Stomach (tissue), 9 donors: ENCODE data around the gene PLXND1. TPM values are rescaled to one million over a fixed set of nuclear protein-coding genes. Genes with fewer than 3 reads are reported as not detected.

Experiments
- DNase-seq, 2 donors: peaks; one replicate each; pipeline versions ENCODE4 v3.0.0 to v3.0.0-alpha.2; 2013 to 2019
- H3K27ac ChIP-seq, 5 donors: fragments of 200-600 bp in 4 of 5; sonication (generic) in 4 of 5; one replicate each; pipeline ENCODE4 v1.5.1; 2013 to 2019; ENCODE audit warnings: mild to moderate bottlenecking in 1 of 5, moderate library complexity in 1 of 5
- H3K27me3 ChIP-seq, 3 donors: fragments of 200-600 bp; sonication (generic); one replicate each; pipeline ENCODE4 v1.5.1; 2017 to 2019; ENCODE audit warnings: mixed run types in 1 of 3
- H3K36me3 ChIP-seq, 4 donors: fragments of 200-600 bp; sonication (generic); 1 replicate in 3 of 4; 2 replicates in 1 of 4; pipeline ENCODE4 v1.5.1; 2016 to 2019
- H3K4me1 ChIP-seq, 4 donors: fragments of 200-600 bp; sonication (generic); one replicate each; pipeline ENCODE4 v1.5.1; 2016 to 2019
- H3K4me3 ChIP-seq, 4 donors: fragments of 200-600 bp; sonication (generic) in 3 of 4; one replicate each; pipeline ENCODE4 v1.5.1; 2016 to 2019; ENCODE audit warnings: mild to moderate bottlenecking in 1 of 4
- H3K9me3 ChIP-seq, 4 donors: fragments of 200-600 bp; sonication (generic); one replicate each; pipeline ENCODE4 v1.5.1; 2016 to 2019
- EP300 ChIP-seq: sonication (generic); formaldehyde crosslinking; IDR thresholded peaks from one replicate; pipeline ENCODE4 v1.6.1; 2017; ENCODE audit warnings: antibody characterized with exemption
- POLR2A ChIP-seq, 4 donors: fragments of 450-650 bp; IDR thresholded peaks; one replicate each; pipeline ENCODE4 v1.6.1; 2016; ENCODE audit warnings: antibody characterized with exemption in 4 of 4, control low read depth in 2 of 4, mild to moderate bottlenecking in 1 of 4, moderate library complexity in 1 of 4
- POLR2AphosphoS5 ChIP-seq, 3 donors: sonication (generic); formaldehyde crosslinking; IDR thresholded peaks; one replicate each; pipeline ENCODE4 v1.6.1; 2016; ENCODE audit warnings: antibody characterized with exemption in 3 of 3
- WGBS, 5 donors: extraction: QIAGEN DNeasy Blood & Tissue Kit in 3 of 5; methylation state at CpG; one replicate each; pipeline versions ENCODE4 v1.1.5 to v1.1.7; 2013 to 2018; 5-methylcytosine and 5-hydroxymethylcytosine counted together
- intact Hi-C: fragments of 100-400 bp; cut with DNase I; formaldehyde crosslinking; loops from one replicate; pipeline ENCODE4 v1.15.1; 2023; ENCODE audit warnings: low total_unique reads
- polyA plus RNA-seq, 3 donors: library from polyadenylated mRNA; stranded (reverse); fragments of 200-250 nt; gene quantifications; one replicate each; pipeline ENCODE4 v1.2.3, GENCODE V29; 2013
- total RNA-seq, 5 donors: library from RNA; depleted of rRNA; stranded (reverse); fragments of >200 nt; gene quantifications; one replicate each; pipeline versions ENCODE4 v1.1.0 to v1.2.3, GENCODE V29; 2014 to 2016
- TF ChIP-seq, protein P1 (sequence below), 7 experiments: fragments of 450-650 bp in 4 of 7; fragments of 200-600 bp in 3 of 7; sonication (generic) in 3 of 7; IDR thresholded peaks; one replicate each; pipeline ENCODE4 v1.5.1; 2016 to 2019; ENCODE audit warnings: antibody characterized with exemption in 7 of 7, control low read depth in 2 of 7, mild to moderate bottlenecking in 1 of 7
- donor health status: healthy with polysubstance abuse.
- donor health status: Bipolar disorder and iron deficiency.
- donor health status: healthy.

The PLXND1 gene
- total and polyA plus RNA-seq, 8 donors = 22.6 to 251 (median 58.6) TPM

DNA sequence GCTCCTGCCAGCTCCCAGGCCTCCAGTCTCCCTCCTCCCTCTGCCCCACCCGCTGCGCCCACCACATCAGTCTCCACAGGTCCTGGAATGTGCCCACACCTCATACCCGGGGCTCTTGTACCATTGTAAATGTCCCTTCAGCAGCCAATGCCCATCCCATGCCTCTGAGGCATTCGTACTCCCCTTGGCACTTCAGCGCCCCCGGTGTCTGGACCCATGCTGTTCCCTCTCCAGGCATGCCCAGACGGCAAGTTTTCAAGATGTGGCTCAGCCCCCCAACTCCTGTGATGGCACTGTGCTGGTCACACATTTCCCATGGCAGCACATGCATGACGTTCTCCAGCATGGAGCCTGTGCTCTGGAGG is 13.3 kb downstream of the PLXND1 start:
- no peaks in the 10 kb centered on the region for H3K27me3 ChIP-seq
- H3K36me3 ChIP-seq = peaks cover 0 to 12% (median 2%) of the 10 kb centered on the region in 4 donors
- 63 to 79% (median 74%) methylated on average over 8 of the region's 8 CpGs for WGBS, 5 donors
- H3K4me1 ChIP-seq = peaks cover 59 to 94% (median 75%) of the 10 kb centered on the region in 4 donors
- DNase-seq = no peak
- peak overlapping the region; percentile 34 to 88 (median 81) for H3K27ac ChIP-seq
- no peaks in the 10 kb centered on the region for H3K9me3 ChIP-seq
- TF ChIP-seq, protein P1, sequence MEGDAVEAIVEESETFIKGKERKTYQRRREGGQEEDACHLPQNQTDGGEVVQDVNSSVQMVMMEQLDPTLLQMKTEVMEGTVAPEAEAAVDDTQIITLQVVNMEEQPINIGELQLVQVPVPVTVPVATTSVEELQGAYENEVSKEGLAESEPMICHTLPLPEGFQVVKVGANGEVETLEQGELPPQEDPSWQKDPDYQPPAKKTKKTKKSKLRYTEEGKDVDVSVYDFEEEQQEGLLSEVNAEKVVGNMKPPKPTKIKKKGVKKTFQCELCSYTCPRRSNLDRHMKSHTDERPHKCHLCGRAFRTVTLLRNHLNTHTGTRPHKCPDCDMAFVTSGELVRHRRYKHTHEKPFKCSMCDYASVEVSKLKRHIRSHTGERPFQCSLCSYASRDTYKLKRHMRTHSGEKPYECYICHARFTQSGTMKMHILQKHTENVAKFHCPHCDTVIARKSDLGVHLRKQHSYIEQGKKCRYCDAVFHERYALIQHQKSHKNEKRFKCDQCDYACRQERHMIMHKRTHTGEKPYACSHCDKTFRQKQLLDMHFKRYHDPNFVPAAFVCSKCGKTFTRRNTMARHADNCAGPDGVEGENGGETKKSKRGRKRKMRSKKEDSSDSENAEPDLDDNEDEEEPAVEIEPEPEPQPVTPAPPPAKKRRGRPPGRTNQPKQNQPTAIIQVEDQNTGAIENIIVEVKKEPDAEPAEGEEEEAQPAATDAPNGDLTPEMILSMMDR (IDR thresholded peaks at IDR 0.05) = no peak
- no peak for TF ChIP-seq POLR2A (IDR thresholded peaks at IDR 0.05)
- no peak for TF ChIP-seq EP300
- no peak for TF ChIP-seq POLR2AphosphoS5 (IDR thresholded peaks at IDR 0.05)
- H3K4me3 ChIP-seq = no peak overlapping the region
- intact Hi-C loops = no loop called here

DNA sequence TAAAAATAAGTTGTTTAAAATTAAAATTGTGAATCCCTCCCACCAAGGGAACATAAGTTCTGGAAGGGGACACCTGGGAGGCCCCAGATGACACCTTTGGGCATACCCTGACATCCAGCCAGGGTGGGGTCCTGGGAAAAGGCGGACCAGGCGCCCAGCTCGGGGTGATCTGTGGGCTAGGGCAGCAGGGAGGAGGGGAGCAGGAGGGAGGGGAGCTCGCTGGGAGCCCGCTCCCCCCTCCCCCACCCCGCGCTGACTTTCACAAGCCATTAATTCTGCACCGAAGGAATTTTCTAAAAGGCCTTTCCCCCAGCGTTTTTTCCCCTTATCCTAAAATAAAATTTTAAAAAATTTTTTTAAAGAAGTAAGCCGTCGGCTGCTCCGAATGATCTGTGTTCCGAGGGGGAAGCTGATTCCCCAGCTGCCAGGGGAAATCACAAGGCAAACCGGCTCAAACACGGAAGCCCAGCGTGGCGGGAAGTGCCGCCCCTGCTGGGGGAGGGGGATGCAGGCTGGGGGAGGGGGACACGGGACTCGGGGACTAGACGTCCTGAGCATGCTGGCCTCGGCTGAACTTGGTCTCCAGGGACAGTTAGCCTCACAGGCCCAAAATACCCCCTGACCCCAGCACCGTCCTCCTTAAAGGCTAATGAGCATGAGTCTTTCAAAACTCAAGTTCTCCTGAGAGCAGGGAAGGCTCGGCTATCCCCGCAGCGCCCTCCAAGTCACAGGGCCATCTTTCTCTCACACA is 13.9 kb downstream of the PLXND1 start:
- Histone ChIP-seq H3K27me3 (no peaks in the 10 kb centered on the region), H3K4me1 (peaks cover 53 to 91% (median 70%) of the 10 kb centered on the region in 4 donors), H3K4me3 (peak overlapping the region in 3 of 4 donors; percentile 7 to 13 (median 7)), H3K27ac (peak overlapping the region; percentile 44 to 88 (median 81)), H3K9me3 (no peaks in the 10 kb centered on the region), H3K36me3 (peaks cover 0 to 12% (median 4%) of the 10 kb centered on the region in 4 donors)
- DNase-seq = peak in 1 of 2 donors; percentile 85
- intact Hi-C loops = no loop called here
- no peak for TF ChIP-seq EP300
- TF ChIP-seq POLR2AphosphoS5 (IDR thresholded peaks at IDR 0.05) = peak in 2 of 3 donors; percentile 13 to 18
- TF ChIP-seq, protein P1 (IDR thresholded peaks at IDR 0.05) = no peak
- TF ChIP-seq POLR2A (IDR thresholded peaks at IDR 0.05) = no peak
- WGBS, 5 donors = 25 to 50% (median 43%) methylated on average over 16 to 26 of the region's 26 CpGs

DNA sequence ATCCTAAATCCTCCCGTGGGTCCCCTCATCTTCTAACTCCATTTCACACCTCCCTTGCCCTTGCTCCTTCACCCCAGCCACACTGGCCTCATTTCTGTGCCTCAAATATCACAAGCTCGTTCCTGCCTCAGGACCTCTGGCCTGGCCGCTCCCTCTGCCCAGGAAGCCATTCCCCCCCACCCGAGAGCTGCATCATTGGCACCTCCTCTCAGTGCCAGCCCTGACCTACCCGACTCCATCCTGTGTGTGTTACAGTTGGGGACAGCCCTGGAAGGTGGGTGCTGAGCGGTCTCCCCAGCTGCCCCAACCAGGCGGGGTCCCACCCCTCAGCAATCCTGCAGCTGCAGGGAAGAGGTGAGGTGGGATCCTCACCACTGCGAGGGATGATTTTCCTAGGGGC is 14.5 kb downstream of the PLXND1 start:
- intact Hi-C loops = no loop called here
- no peak overlapping the region for H3K4me3 ChIP-seq
- H3K27me3 ChIP-seq = no peaks in the 10 kb centered on the region
- H3K36me3 ChIP-seq = peaks cover 0 to 16% (median 4%) of the 10 kb centered on the region in 4 donors
- TF ChIP-seq, protein P1 (IDR thresholded peaks at IDR 0.05) = no peak
- no peak for TF ChIP-seq EP300
- no peak for TF ChIP-seq POLR2A (IDR thresholded peaks at IDR 0.05)
- TF ChIP-seq POLR2AphosphoS5 (IDR thresholded peaks at IDR 0.05) = no peak
- H3K27ac ChIP-seq = peak overlapping the region; percentile 20 to 88 (median 81)
- 67 to 77% (median 74%) methylated on average over 8 of the region's 8 CpGs for WGBS, 5 donors
- no peaks in the 10 kb centered on the region for H3K9me3 ChIP-seq
- H3K4me1 ChIP-seq = peaks cover 46 to 91% (median 67%) of the 10 kb centered on the region in 4 donors
- DNase-seq = no peak

DNA sequence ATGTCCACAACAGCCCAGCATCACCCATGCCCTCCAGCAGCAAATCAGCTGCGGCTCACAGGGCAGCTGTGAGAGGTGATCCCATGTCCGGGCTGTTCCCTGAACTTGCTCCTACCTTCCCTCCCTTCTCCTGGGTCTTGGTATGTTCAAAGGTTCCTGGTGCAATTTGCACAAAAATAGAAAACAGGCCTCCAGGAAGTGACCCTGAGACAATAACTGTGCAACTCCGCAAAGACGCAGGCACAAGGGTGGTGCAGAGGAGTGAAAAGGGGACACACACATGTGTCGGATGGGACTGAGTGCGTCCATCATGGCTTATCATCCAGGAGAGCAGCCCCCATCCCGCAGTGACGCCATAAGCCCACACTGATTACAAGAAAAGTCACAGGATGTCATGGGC is 16.3 kb downstream of the PLXND1 start:
- Histone ChIP-seq H3K27me3 (no peaks in the 10 kb centered on the region), H3K4me1 (peaks cover 33 to 78% (median 58%) of the 10 kb centered on the region in 4 donors), H3K36me3 (peaks cover 7 to 33% (median 19%) of the 10 kb centered on the region in 4 donors), H3K27ac (peak overlapping the region in 2 of 5 donors; percentile 21 to 34), H3K4me3 (no peak overlapping the region), H3K9me3 (no peaks in the 10 kb centered on the region)
- whole genome bisulfite sequencing, 5 donors = 67 to 78% (median 76%) methylated on average over 7 to 8 of the region's 8 CpGs
- no peak for TF ChIP-seq POLR2A (IDR thresholded peaks at IDR 0.05)
- TF ChIP-seq, protein P1 (IDR thresholded peaks at IDR 0.05) = no peak
- no peak for TF ChIP-seq POLR2AphosphoS5 (IDR thresholded peaks at IDR 0.05)
- no peak for TF ChIP-seq EP300
- intact Hi-C loops = no loop called here
- DNase-seq = no peak
